Hepatocyte (in vitro differentiated cells): ENCODE results near the gene NTNG1. TPM values are rescaled to one million over a fixed set of nuclear protein-coding genes. Genes with fewer than 3 reads are reported as not detected.

Experiments
- DNase-seq: peaks from one replicate; pipeline ENCODE4 v3.0.0-alpha.2; 2016; ENCODE audit warnings: low spot score
- H2AFZ ChIP-seq: fragments of 200-600 bp; sonication (generic); 2 replicates; pipeline ENCODE4 v1.6.0; 2016; ENCODE audit warnings: antibody characterized with exemption, mild to moderate bottlenecking
- H3K27ac ChIP-seq: fragments of 200-600 bp; sonication (generic); 2 replicates; pipeline ENCODE4 v1.5.1; 2016; ENCODE audit warnings: mild to moderate bottlenecking
- H3K27me3 ChIP-seq: fragments of 200-600 bp; sonication (generic); 2 replicates; pipeline ENCODE4 v1.6.1; 2016
- H3K36me3 ChIP-seq: fragments of 200-600 bp; sonication (generic); replicated peaks from 2 replicates; pipeline ENCODE4 v1.5.1; 2016; ENCODE audit warnings: low read depth; ENCODE audit not compliant: insufficient read depth
- H3K4me1 ChIP-seq: fragments of 200-600 bp; sonication (generic); 2 replicates; pipeline ENCODE4 v1.5.1; 2016; ENCODE audit warnings: mild to moderate bottlenecking, moderate library complexity; ENCODE audit not compliant: insufficient read depth
- H3K4me2 ChIP-seq: fragments of 200-600 bp; sonication (generic); 2 replicates; pipeline ENCODE4 v1.6.0; 2016
- H3K4me3 ChIP-seq: fragments of 200-600 bp; sonication (generic); 2 replicates; pipeline ENCODE4 v1.5.1; 2016; ENCODE audit warnings: mild to moderate bottlenecking
- H3K79me2 ChIP-seq: fragments of 200-600 bp; sonication (generic); 2 replicates; pipeline ENCODE4 v1.6.0; 2017; ENCODE audit warnings: mild to moderate bottlenecking
- H3K9me2 ChIP-seq: fragments of 200-600 bp; sonication (generic); replicated peaks from 2 replicates; pipeline ENCODE4 v1.6.0; 2017; ENCODE audit warnings: mild to moderate bottlenecking; ENCODE audit not compliant: insufficient read depth
- H3K9me3 ChIP-seq: fragments of 200-600 bp; sonication (generic); 2 replicates; pipeline ENCODE4 v1.5.1; 2016; ENCODE audit warnings: low read depth, mild to moderate bottlenecking
- H4K20me1 ChIP-seq: fragments of 200-600 bp; sonication (generic); 2 replicates; pipeline ENCODE4 v1.6.0; 2016; ENCODE audit warnings: mild to moderate bottlenecking; ENCODE audit not compliant: insufficient read depth, poor library complexity, severe bottlenecking
- CTCF ChIP-seq: fragments of 200-600 bp; sonication (generic); IDR thresholded peaks from 2 replicates; pipeline ENCODE4 v1.5.1; 2016; ENCODE audit warnings: antibody characterized with exemption, mild to moderate bottlenecking; ENCODE audit not compliant: poor library complexity
- EZH2 ChIP-seq: fragments of 200-600 bp; sonication (generic); IDR thresholded peaks from 2 replicates; pipeline ENCODE4 v1.6.1; 2016; ENCODE audit warnings: antibody characterized with exemption, mild to moderate bottlenecking, borderline replicate concordance
- EZH2phosphoT487 ChIP-seq: fragments of 200-600 bp; sonication (generic); IDR thresholded peaks from one replicate; pipeline ENCODE4 v1.6.1; 2018; ENCODE audit warnings: antibody characterized with exemption, mild to moderate bottlenecking, low read depth, moderate library complexity; ENCODE audit not compliant: unreplicated experiment, severe bottlenecking
- WGBS: methylation state at CpG from one replicate; pipeline ENCODE4 v1.1.6; 2016; ENCODE audit warnings: low lambda C conversion rate; ENCODE audit errors: missing lambda C conversion rate; 5-methylcytosine and 5-hydroxymethylcytosine counted together
- polyA plus RNA-seq: library from polyadenylated mRNA; unstranded; fragments of >200 nt; fragmentation: Nextera tagmentation; extraction: Ambion mirVana; gene quantifications from 2 replicates; pipeline ENCODE4 v1.2.1, GENCODE V29; 2016
- total RNA-seq: library from RNA; depleted of rRNA; stranded (reverse); fragments of >200 nt; gene quantifications from 2 replicates; pipeline ENCODE4 v1.2.3, GENCODE V29; 2014

Gene NTNG1
- total and polyA plus RNA-seq, 2 experiments from 2014 or later: 1.4 to 3.9 TPM

- Histone ChIP-seq H4K20me1 (no peaks in the 10 kb centered on the region), H3K4me2 (no peak overlapping the region), H3K36me3 (no peaks in the 10 kb centered on the region), H3K4me3 (no peak overlapping the region), H3K27ac (no peak overlapping the region), H3K4me1 (no peaks in the 10 kb centered on the region), H3K27me3 (no peaks in the 10 kb centered on the region), H2AFZ (no peak overlapping the region), H3K79me2 (no peaks in the 10 kb centered on the region), H3K9me3 (no peaks in the 10 kb centered on the region), H3K9me2 (no peaks in the 10 kb centered on the region)
- DNase-seq: peak; percentile 16
- no peak for TF ChIP-seq EZH2phosphoT487
- peak; percentile 32 for TF ChIP-seq CTCF
- TF ChIP-seq EZH2: no peak
- 53% methylated on average over 5 of the region's 5 CpGs for WGBS
Observed at GRCh38 chr1:107196973-107197562, 56.2 kb downstream of the NTNG1 start.

GRCh38 chr1:107198561-107198960, 57.7 kb downstream of the NTNG1 start:
- Histone ChIP-seq H3K36me3 (no peaks in the 10 kb centered on the region), H3K9me3 (no peaks in the 10 kb centered on the region), H3K4me1 (no peaks in the 10 kb centered on the region), H3K9me2 (no peaks in the 10 kb centered on the region), H2AFZ (no peak overlapping the region), H3K4me3 (no peak overlapping the region), H3K27ac (peak overlapping the region; percentile 56), H3K79me2 (no peaks in the 10 kb centered on the region), H3K4me2 (peak overlapping the region; percentile 28), H4K20me1 (no peaks in the 10 kb centered on the region), H3K27me3 (no peaks in the 10 kb centered on the region)
- no peak for DNase-seq
- no peak for TF ChIP-seq CTCF
- no peak for TF ChIP-seq EZH2phosphoT487
- WGBS: 38% methylated on average over 5 of the region's 5 CpGs

GRCh38 chr1:107200631-107201030, 59.8 kb downstream of the NTNG1 start:
- Histone ChIP-seq H3K4me1 (no peaks in the 10 kb centered on the region), H3K79me2 (no peaks in the 10 kb centered on the region), H3K4me3 (no peak overlapping the region), H3K27ac (no peak overlapping the region), H4K20me1 (no peaks in the 10 kb centered on the region), H3K36me3 (no peaks in the 10 kb centered on the region), H3K9me3 (no peaks in the 10 kb centered on the region), H3K4me2 (no peak overlapping the region), H2AFZ (no peak overlapping the region), H3K9me2 (no peaks in the 10 kb centered on the region), H3K27me3 (no peaks in the 10 kb centered on the region)
- 97% methylated on average over 1 of the region's 1 CpG for WGBS
- no peak for DNase-seq
- TF ChIP-seq CTCF (no peak), EZH2phosphoT487 (no peak), EZH2 (no peak)

GRCh38 chr1:107202007-107202406, 61.2 kb downstream of the NTNG1 start:
- no peak for DNase-seq
- H3K4me1 ChIP-seq: no peaks in the 10 kb centered on the region
- H3K4me2 ChIP-seq: no peak overlapping the region
- H3K27ac ChIP-seq: no peak overlapping the region
- TF ChIP-seq CTCF: no peak
- TF ChIP-seq EZH2: no peak
- no peak for TF ChIP-seq EZH2phosphoT487
- H3K36me3 ChIP-seq: no peaks in the 10 kb centered on the region
- no peaks in the 10 kb centered on the region for H4K20me1 ChIP-seq
- no peak overlapping the region for H2AFZ ChIP-seq
- H3K27me3 ChIP-seq: no peaks in the 10 kb centered on the region
- no peaks in the 10 kb centered on the region for H3K9me3 ChIP-seq
- H3K9me2 ChIP-seq: no peaks in the 10 kb centered on the region
- no peak overlapping the region for H3K4me3 ChIP-seq
- H3K79me2 ChIP-seq: no peaks in the 10 kb centered on the region
- 100% methylated on average over 1 of the region's 1 CpG for WGBS
